OCI-LY1 (cell line): ENCODE measurements around the gene HS3ST1.

Experiments
- CTCF ChIP-seq: fragments of 200-600 bp; sonication (generic), shearing (Covaris generic); IDR thresholded peaks from 2 replicates; pipeline ENCODE4 v1.5.1; 2017; ENCODE audit warnings: mild to moderate bottlenecking, antibody characterized with exemption, low read length, moderate library complexity, mixed read lengths
- EZH2 ChIP-seq: fragments of 200-600 bp; sonication (generic), shearing (Covaris generic); IDR thresholded peaks from 2 replicates; pipeline ENCODE4 v1.8.0; 2017; ENCODE audit warnings: borderline replicate concordance, mixed run types, mild to moderate bottlenecking, antibody characterized with exemption, low read length, moderate library complexity, mixed read lengths

GRCh38 chr4:11430536-11430935, 1.8 kb upstream of the HS3ST1 start:
- no peak for TF ChIP-seq CTCF
- no peak for TF ChIP-seq EZH2
